Fibroblast of lung (primary cell): Measurements from ENCODE around the gene KIAA0232.

Experiments used
- EZH2 ChIP-seq: IDR thresholded peaks from 2 replicates; pipeline ENCODE4 v1.5.1; 2012; ENCODE audit warnings: low read length, control low read depth, mild to moderate bottlenecking; ENCODE audit errors: missing control alignments
- TF ChIP-seq, protein P1 (sequence below), 2 donors: IDR thresholded peaks in 1 of 2; conservative IDR thresholded peaks in 1 of 2; 1 replicate in 1 of 2; 2 replicates in 1 of 2; pipeline ENCODE4 v1.5.1; 2011 to 2012; ENCODE audit warnings: low read length in 2 of 2, control low read depth in 1 of 2, inconsistent platforms in 1 of 2, low read depth in 1 of 2, mild to moderate bottlenecking in 1 of 2

- TF ChIP-seq, protein P1, sequence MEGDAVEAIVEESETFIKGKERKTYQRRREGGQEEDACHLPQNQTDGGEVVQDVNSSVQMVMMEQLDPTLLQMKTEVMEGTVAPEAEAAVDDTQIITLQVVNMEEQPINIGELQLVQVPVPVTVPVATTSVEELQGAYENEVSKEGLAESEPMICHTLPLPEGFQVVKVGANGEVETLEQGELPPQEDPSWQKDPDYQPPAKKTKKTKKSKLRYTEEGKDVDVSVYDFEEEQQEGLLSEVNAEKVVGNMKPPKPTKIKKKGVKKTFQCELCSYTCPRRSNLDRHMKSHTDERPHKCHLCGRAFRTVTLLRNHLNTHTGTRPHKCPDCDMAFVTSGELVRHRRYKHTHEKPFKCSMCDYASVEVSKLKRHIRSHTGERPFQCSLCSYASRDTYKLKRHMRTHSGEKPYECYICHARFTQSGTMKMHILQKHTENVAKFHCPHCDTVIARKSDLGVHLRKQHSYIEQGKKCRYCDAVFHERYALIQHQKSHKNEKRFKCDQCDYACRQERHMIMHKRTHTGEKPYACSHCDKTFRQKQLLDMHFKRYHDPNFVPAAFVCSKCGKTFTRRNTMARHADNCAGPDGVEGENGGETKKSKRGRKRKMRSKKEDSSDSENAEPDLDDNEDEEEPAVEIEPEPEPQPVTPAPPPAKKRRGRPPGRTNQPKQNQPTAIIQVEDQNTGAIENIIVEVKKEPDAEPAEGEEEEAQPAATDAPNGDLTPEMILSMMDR (conservative IDR thresholded peaks at IDR 0.05 in 1 of 2, IDR thresholded peaks at IDR 0.05 in 1 of 2; ENCODE audit: low read depth in 1 of 2, low read length in 2 of 2): no peak
- TF ChIP-seq EZH2: no peak
These were observed 2.6 kb upstream of the KIAA0232 start for GRCh38 chr4:6779667-6780565.
